HCT116 (cell line): Measurements from ENCODE around the gene GPS1. TPM values are rescaled to one million over a fixed set of nuclear protein-coding genes. Genes with fewer than 3 reads are reported as not detected.

Experiments
- ATAC-seq: fragments of 200-7000 bp; cut with Tn5 transposase; 2 replicates; pipeline ENCODE4 v1.9.1; 2020; ENCODE audit warnings: mild to moderate bottlenecking, moderate library complexity
- BruUV-seq: library from RNA; stranded (reverse); fragments of 400-500 nt; replicated peaks from 2 replicates; lab custom pipeline; 2021; lab: Mats Ljungman, UMichigan
- CTCF ChIA-PET: fragments of 300-600 bp; sonication (Branson Sonifier 250); formaldehyde crosslinking; loops from one replicate; lab custom pipeline; 2021; ENCODE audit warnings: antibody characterized with exemption; lab: Charles Lee
- POLR2A ChIA-PET: fragments of 300-600, 350-600 bp; sonication (Branson Sonifier 250); formaldehyde crosslinking; loops from one replicate; lab custom pipeline; 2021; ENCODE audit warnings: antibody characterized with exemption; lab: Charles Lee
- RAD21 ChIA-PET, 2 experiments: fragments of 300-600 bp; sonication (Branson Sonifier 250); formaldehyde crosslinking; loops; one replicate each; lab custom pipeline; 2023; ENCODE audit warnings: low total read pairs in 2 of 2; ENCODE audit not compliant: uncharacterized antibody in 2 of 2, unreplicated experiment in 2 of 2, low non-redundant PET in 1 of 2; lab: Charles Lee
- DNase-seq: peaks from one replicate; pipeline ENCODE4 v3.0.0-alpha.2; 2010; ENCODE audit warnings: low read depth, low spot score
- H2AFZ ChIP-seq: fragments of 200-600 bp; shearing (Covaris generic), sonication (generic); 2 replicates; pipeline ENCODE4 v1.6.1; 2017; ENCODE audit warnings: low read depth, mixed run types, mixed read lengths, antibody characterized with exemption, low read length; ENCODE audit not compliant: poor library complexity, severe bottlenecking
- H3K27ac ChIP-seq: 2 replicates; pipeline ENCODE4 v1.5.1; 2012; ENCODE audit warnings: low read depth, low read length
- H3K27me3 ChIP-seq: fragments of 200-600 bp; sonication (generic); 2 replicates; pipeline ENCODE4 v1.6.1; 2016; ENCODE audit warnings: mixed run types, low read length, mixed read lengths; ENCODE audit not compliant: insufficient read depth
- H3K36me3 ChIP-seq, 2 experiments: fragments of 200-500 bp in 1 of 2; fragments of 200-600 bp in 1 of 2; sonication (Bioruptor generic) in 1 of 2; sonication (generic) in 1 of 2; 2 replicates each; pipeline versions ENCODE4 v1.5.1 to v1.6.1; 2014 to 2016; ENCODE audit warnings: low read length in 2 of 2, inconsistent platforms in 1 of 2, mixed read lengths in 1 of 2, mixed run types in 1 of 2; ENCODE audit not compliant: insufficient read depth in 2 of 2, control insufficient read depth in 1 of 2
- H3K4me1 ChIP-seq, 2 experiments: fragments of 200-600 bp in 1 of 2; sonication (generic) in 1 of 2; 2 replicates each; pipeline versions ENCODE4 v1.5.1 to v1.6.1; 2012 to 2017; ENCODE audit warnings: low read length in 2 of 2, inconsistent platforms in 1 of 2, mild to moderate bottlenecking in 1 of 2, mixed read lengths in 1 of 2, mixed run types in 1 of 2, moderate library complexity in 1 of 2; ENCODE audit not compliant: insufficient read depth in 2 of 2, control insufficient read depth in 1 of 2
- H3K4me2 ChIP-seq: fragments of 200-600 bp; sonication (generic); 2 replicates; pipeline ENCODE4 v1.6.1; 2017; ENCODE audit warnings: mixed run types, low read length, mixed read lengths
- H3K4me3 ChIP-seq, 2 experiments: fragments of 200-600 bp in 1 of 2; sonication (generic) in 1 of 2; replicated peaks in 1 of 2; 2 replicates each; pipeline ENCODE4 v1.5.1; 2011 to 2016; ENCODE audit warnings: low read length in 2 of 2, control low read depth in 1 of 2, low read depth in 1 of 2, mild to moderate bottlenecking in 1 of 2, mixed read lengths in 1 of 2, mixed run types in 1 of 2
- H3K79me2 ChIP-seq: fragments of 200-600 bp; sonication (generic); 2 replicates; pipeline ENCODE4 v1.6.1; 2017; ENCODE audit warnings: mild to moderate bottlenecking, mixed run types, low read length, moderate library complexity, mixed read lengths; ENCODE audit not compliant: insufficient read depth
- H3K9ac ChIP-seq: fragments of 200-600 bp; sonication (generic); 2 replicates; pipeline ENCODE4 v1.6.1; 2016; ENCODE audit warnings: low read length, mixed read lengths
- H3K9me2 ChIP-seq: fragments of 200-600 bp; sonication (generic), shearing (Covaris generic); 2 replicates; pipeline ENCODE4 v1.6.1; 2017; ENCODE audit warnings: mixed run types, mild to moderate bottlenecking, moderate library complexity; ENCODE audit not compliant: insufficient read depth
- H3K9me3 ChIP-seq, 2 experiments: fragments of 200-500 bp in 1 of 2; fragments of 200-600 bp in 1 of 2; sonication (Bioruptor generic) in 1 of 2; sonication (generic) in 1 of 2; 2 replicates each; pipeline ENCODE4 v1.6.1; 2014 to 2017; ENCODE audit warnings: low read length in 2 of 2, mixed read lengths in 2 of 2, inconsistent platforms in 1 of 2, low read depth in 1 of 2, mild to moderate bottlenecking in 1 of 2, mixed run types in 1 of 2, moderate library complexity in 1 of 2; ENCODE audit not compliant: control insufficient read depth in 1 of 2, insufficient read depth in 1 of 2
- H4K20me1 ChIP-seq: fragments of 200-600 bp; sonication (generic), shearing (Covaris generic); 2 replicates; pipeline ENCODE4 v1.6.1; 2017; ENCODE audit warnings: mixed run types, mild to moderate bottlenecking, moderate library complexity; ENCODE audit not compliant: insufficient read depth
- CEBPB ChIP-seq: IDR thresholded peaks from 2 replicates; pipeline ENCODE4 v1.6.1; 2012; ENCODE audit warnings: low read depth
- EGR1 ChIP-seq: IDR thresholded peaks from 2 replicates; pipeline ENCODE4 v1.6.1; 2012; ENCODE audit warnings: low read depth
- ELF1 ChIP-seq: IDR thresholded peaks from 2 replicates; pipeline ENCODE4 v1.6.1; 2012; ENCODE audit warnings: low read depth, borderline replicate concordance
- EZH2 ChIP-seq: fragments of 200-600 bp; sonication (generic); IDR thresholded peaks from 2 replicates; pipeline ENCODE4 v1.6.1; 2017; ENCODE audit warnings: antibody characterized with exemption, mixed run types
- FOSL1 ChIP-seq: IDR thresholded peaks from 2 replicates; pipeline ENCODE4 v1.6.1; 2012; ENCODE audit warnings: low read depth
- JUND ChIP-seq: IDR thresholded peaks from 2 replicates; pipeline ENCODE4 v1.6.1; 2012
- POLR2A ChIP-seq: IDR thresholded peaks from 2 replicates; pipeline ENCODE4 v1.7.0; 2011; ENCODE audit warnings: borderline replicate concordance; ENCODE audit not compliant: insufficient read depth, insufficient read length; ENCODE audit errors: extremely low read depth
- POLR2AphosphoS5 ChIP-seq: IDR thresholded peaks from 2 replicates; pipeline ENCODE4 v1.6.1; 2011; ENCODE audit warnings: mild to moderate bottlenecking, low read depth, low read length, moderate library complexity
- SIN3A ChIP-seq: IDR thresholded peaks from 2 replicates; pipeline ENCODE4 v1.6.1; 2012; ENCODE audit warnings: low read depth
- SP1 ChIP-seq: IDR thresholded peaks from 2 replicates; pipeline ENCODE4 v1.6.1; 2012; ENCODE audit warnings: low read depth
- SRF ChIP-seq: IDR thresholded peaks from 2 replicates; pipeline ENCODE4 v1.6.1; 2012; ENCODE audit warnings: low read depth
- ZBTB33 ChIP-seq: IDR thresholded peaks from 2 replicates; pipeline ENCODE4 v1.6.1; 2011; ENCODE audit warnings: mild to moderate bottlenecking, low read length, moderate library complexity; ENCODE audit not compliant: insufficient replicate concordance; ENCODE audit errors: extremely low read depth
- ZNF274 ChIP-seq: fragments of 200-500 bp; sonication (Bioruptor generic); IDR thresholded peaks from 2 replicates; pipeline ENCODE4 v1.6.1; 2014; ENCODE audit warnings: mild to moderate bottlenecking, low read depth, low read length, inconsistent platforms
- intact Hi-C: fragments of 100-400 bp; cut with micrococcal nuclease; formaldehyde crosslinking; loops from 2 replicates; pipeline ENCODE4 v1.10.0; 2022
- total RNA-seq: library from RNA; stranded (reverse); gene quantifications from one replicate; pipeline ENCODE4 v1.2.1, GENCODE V29; 2021; ENCODE audit not compliant: unreplicated experiment
- TF ChIP-seq, protein P1 (sequence below), 3 experiments: fragments of 200-600 bp in 1 of 3; sonication (generic) in 1 of 3; IDR thresholded peaks in 2 of 3; conservative IDR thresholded peaks in 1 of 3; 2 replicates each; pipeline ENCODE4 v1.5.1; 2012 to 2017; ENCODE audit warnings: low read depth in 2 of 3, low read length in 2 of 3, antibody characterized with exemption in 1 of 3, borderline replicate concordance in 1 of 3, control low read depth in 1 of 3, mild to moderate bottlenecking in 1 of 3, mixed read lengths in 1 of 3, mixed run types in 1 of 3, moderate library complexity in 1 of 3; ENCODE audit not compliant: insufficient read depth in 1 of 3
- TF ChIP-seq, protein P2 (sequence below): IDR thresholded peaks from 2 replicates; pipeline ENCODE4 v1.6.1; 2012

GPS1 gene
- total RNA-seq, 1 experiment from 2014 or later, result 205 TPM

- ChIA-PET POLR2A (no interaction called here), RAD21 (no interaction called here), CTCF (no interaction called here)
- Histone ChIP-seq H3K9me2 (no peaks in the 10 kb centered on the region), H3K4me2 (no peak overlapping the region), H3K9ac (no peak overlapping the region), H3K27me3 (no peaks in the 10 kb centered on the region), H2AFZ (no peak overlapping the region), H3K4me3 (no peak overlapping the region), H3K27ac (peak overlapping the region; percentile 30; the same call in 1 of the 2 replicates), H3K9me3 (no peaks in the 10 kb centered on the region), H3K79me2 (peaks cover 26% of the 10 kb centered on the region; the same call in 1 of the 2 replicates), H3K4me1 (peaks cover 2 to 16% of the 10 kb centered on the region in 2 experiments; a peak in 3 of 4 replicates), H4K20me1 (no peaks in the 10 kb centered on the region; the same call in 1 of the 2 replicates), H3K36me3 (peaks cover 25 to 80% of the 10 kb centered on the region in 2 experiments)
- DNase-seq (no peak), ATAC-seq (no peak)
- TF ChIP-seq JUND (no peak), SIN3A (no peak), EGR1 (no peak), SRF (no peak), FOSL1 (no peak), POLR2A (no peak), EZH2 (no peak), SP1 (no peak), ZNF274 (no peak), CEBPB (no peak)
- intact Hi-C loops, result no loop called here
- BruUV-seq, result no TSS peak
Observed at GRCh38 chr17:82058230-82058854, 6.6 kb downstream of the GPS1 start.

DNA sequence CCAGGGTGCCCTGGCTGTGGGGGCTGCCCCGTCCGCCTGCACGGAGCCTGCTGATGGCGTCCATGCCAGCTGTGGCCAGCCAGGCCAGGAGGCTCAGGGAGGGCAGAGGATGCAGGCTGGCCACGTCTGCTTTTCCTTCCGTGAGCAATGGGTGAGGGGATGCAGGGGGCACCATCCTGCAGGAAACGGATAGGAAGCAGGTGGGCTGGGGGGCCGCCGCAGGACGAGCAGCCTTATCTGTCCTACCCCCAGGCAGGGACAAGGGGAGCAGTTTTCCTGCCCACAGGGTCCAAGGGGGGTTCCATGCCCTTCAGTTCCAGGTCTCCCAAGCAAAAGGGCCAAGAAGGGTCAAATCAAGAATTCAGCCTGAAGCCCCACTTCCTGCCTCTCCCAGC lies 7.2 kb downstream of the GPS1 start:
- CTCF ChIA-PET, result no interaction called here
- ATAC-seq, result no peak
- Histone ChIP-seq H3K4me1 (peaks cover 3 to 15% of the 10 kb centered on the region in 2 experiments; a peak in 3 of 4 replicates), H3K27ac (peak overlapping the region; percentile 30; the same call in 1 of the 2 replicates), H3K4me3 (no peak overlapping the region), H4K20me1 (no peaks in the 10 kb centered on the region; the same call in 1 of the 2 replicates), H3K79me2 (peaks cover 26% of the 10 kb centered on the region), H3K27me3 (no peaks in the 10 kb centered on the region), H3K36me3 (peaks cover 25 to 85% of the 10 kb centered on the region in 2 experiments), H2AFZ (no peak overlapping the region), H3K9me3 (no peaks in the 10 kb centered on the region), H3K9me2 (no peaks in the 10 kb centered on the region), H3K4me2 (no peak overlapping the region), H3K9ac (no peak overlapping the region)
- no TSS peak for BruUV-seq
- intact Hi-C loops, result no loop called here
- TF ChIP-seq CEBPB (no peak), ZBTB33 (no peak), ELF1 (no peak), POLR2AphosphoS5 (0 out of 2 replicates have a peak, but pooled peaks have one; percentile 7), EGR1 (no peak), SRF (no peak), SIN3A (0 out of 2 replicates have a peak, but pooled peaks have one; percentile 5)
- TF ChIP-seq, protein P1, sequence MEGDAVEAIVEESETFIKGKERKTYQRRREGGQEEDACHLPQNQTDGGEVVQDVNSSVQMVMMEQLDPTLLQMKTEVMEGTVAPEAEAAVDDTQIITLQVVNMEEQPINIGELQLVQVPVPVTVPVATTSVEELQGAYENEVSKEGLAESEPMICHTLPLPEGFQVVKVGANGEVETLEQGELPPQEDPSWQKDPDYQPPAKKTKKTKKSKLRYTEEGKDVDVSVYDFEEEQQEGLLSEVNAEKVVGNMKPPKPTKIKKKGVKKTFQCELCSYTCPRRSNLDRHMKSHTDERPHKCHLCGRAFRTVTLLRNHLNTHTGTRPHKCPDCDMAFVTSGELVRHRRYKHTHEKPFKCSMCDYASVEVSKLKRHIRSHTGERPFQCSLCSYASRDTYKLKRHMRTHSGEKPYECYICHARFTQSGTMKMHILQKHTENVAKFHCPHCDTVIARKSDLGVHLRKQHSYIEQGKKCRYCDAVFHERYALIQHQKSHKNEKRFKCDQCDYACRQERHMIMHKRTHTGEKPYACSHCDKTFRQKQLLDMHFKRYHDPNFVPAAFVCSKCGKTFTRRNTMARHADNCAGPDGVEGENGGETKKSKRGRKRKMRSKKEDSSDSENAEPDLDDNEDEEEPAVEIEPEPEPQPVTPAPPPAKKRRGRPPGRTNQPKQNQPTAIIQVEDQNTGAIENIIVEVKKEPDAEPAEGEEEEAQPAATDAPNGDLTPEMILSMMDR (IDR thresholded peaks at IDR 0.05 in 2 of 3, conservative IDR thresholded peaks at IDR 0.05 in 1 of 3; ENCODE audit: borderline replicate concordance in 1 of 3, insufficient read depth in 1 of 3, low read depth in 2 of 3, low read length in 2 of 3), result no peak
- TF ChIP-seq, protein P2, sequence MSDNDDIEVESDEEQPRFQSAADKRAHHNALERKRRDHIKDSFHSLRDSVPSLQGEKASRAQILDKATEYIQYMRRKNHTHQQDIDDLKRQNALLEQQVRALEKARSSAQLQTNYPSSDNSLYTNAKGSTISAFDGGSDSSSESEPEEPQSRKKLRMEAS, result no peak
- POLR2A ChIA-PET, result no interaction called here
- RAD21 ChIA-PET, result no interaction called here
- DNase-seq, result no peak
